Islet of Langerhans (tissue), 1 donor: ENCODE results near the gene FGF19.

Source experiments
- FAIRE-seq: peaks from one replicate; lab custom pipeline; 2011; peaks lifted over from hg19 to GRCh38; lab: Jason Lieb, UNC

Gene FGF19, protein sequence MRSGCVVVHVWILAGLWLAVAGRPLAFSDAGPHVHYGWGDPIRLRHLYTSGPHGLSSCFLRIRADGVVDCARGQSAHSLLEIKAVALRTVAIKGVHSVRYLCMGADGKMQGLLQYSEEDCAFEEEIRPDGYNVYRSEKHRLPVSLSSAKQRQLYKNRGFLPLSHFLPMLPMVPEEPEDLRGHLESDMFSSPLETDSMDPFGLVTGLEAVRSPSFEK

DNA sequence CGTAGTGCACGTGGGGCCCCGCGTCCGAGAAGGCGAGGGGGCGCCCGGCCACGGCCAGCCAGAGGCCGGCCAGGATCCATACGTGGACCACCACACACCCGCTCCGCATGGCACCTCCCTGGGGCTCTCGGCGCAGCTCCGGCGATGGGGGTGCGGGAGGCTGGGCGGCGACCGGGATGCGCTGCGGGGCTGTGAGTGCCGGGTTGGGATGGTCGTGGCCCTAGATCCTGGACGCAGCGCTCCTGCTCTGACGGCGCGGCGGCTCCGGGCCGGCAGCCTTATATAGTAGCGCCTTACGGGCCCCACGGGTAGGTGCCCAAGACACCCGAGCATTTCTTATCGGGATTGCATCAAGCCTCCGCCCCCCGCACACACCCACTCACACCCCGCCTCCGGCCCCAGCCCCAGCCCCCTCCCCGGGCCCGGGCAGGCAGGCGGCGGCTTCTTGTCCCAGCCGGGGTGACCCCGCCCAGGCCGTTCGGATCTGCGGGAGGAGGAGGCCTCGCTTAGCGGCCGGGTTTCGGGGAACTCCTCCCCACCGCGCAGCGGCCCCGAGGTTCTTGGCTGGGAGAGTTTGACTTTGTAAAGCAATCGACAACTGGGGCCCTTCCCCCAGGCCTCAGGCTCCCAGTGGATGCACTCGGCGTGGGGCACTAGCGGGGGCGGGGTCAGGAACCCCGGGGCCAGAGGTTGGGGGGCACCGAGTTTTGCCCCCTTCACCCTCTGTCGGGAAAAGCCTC, at the start of gene FGF19:
Gene FGF19, minus strand, starts transcription at position 255 of the 740 bp plus-strand sequence. Its CDS starts 146 bp downstream, at position 109.
- FAIRE-seq = no peak

DNA sequence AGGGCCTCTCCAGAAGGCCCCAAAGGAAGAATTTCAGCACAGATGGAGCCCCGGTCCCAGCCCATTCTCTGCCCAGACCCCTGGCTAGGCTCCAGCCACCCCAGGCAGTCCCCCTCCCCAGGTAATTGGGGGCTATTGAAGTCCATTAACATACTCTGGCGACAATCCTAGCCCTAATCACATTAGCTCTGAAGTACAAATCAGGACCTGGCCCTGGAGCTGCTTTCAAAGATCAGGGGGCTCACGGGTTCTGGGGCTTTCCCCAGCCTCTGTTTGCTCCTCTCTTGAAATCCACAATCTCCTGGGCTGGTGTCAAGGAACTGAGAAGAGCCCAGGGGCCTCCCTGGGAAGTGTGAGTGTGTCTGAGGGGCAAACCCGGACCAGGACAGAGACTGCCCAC, 49.1 kb upstream of the FGF19 start:
- no peak for FAIRE-seq

DNA sequence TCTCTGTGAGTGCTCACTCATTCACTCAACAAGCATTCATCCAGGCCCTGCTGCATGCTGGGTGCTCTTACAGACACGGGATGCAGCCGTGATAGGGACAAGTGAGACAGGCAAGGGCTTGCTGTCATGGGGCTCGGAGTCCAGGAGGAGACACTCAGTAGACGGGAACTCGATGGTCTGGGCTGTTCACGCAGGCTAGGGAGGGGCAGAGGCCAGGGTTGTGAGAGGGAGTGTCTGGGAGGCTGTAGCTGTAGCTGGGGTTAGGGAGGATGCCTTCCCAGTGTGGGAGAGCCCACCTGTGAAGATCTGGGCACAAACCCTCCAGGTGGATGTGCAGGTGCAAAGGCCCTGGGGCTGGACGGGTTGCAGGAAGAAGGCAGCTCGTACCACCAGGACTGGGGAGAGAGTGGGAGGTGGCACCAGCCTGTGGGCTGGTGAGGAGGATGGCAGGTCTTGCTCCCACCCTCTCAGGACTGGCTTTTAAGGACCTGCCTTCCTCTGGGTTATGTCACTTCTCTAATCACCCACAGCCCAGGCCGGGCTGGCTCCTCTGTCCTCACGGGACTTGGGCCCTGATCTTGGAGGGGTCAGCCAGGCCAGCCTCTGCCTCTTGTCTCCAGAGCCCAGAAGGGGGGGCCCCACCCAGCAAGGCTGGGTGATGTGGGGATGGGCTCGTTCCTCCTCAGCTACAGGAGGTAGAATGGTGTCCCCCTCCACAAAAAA, 47.2 kb upstream of the FGF19 start:
- FAIRE-seq = no peak

DNA sequence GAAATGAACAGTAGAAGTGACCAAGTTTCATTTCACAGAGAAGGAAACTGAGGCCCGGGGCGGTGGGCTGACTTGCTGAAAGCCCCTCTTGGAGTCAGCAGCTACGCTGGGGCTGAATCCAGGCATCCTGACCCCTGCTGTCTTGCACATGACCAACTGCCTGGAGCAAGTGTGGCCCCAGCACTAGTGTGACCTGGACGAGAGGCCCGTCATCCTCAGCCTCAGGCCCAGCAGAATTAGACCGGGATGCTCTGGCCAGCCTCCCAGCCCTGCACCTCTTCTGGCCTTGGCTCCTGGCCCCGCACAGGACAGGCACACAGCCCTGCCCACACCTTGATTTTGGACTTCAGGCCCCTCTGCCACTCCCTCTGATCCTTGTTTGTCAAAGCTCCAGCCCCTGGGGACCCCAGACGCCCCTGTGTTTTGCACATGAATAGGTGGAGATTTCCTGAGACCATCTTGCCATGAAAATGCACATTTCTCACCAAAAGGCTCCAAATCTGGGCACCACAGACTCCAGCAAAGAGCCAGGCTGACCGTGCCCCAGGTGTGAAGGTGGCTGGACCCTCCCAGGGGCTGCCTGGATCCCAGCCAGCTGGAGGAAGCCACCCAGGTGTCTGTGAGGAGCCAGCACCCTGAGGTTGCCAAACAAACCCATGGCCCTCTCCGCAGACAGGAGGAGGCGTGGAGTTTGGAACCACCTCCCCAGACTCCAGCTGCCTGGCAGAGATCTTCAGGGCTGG, 46.5 kb upstream of the FGF19 start:
- FAIRE-seq = no peak

DNA sequence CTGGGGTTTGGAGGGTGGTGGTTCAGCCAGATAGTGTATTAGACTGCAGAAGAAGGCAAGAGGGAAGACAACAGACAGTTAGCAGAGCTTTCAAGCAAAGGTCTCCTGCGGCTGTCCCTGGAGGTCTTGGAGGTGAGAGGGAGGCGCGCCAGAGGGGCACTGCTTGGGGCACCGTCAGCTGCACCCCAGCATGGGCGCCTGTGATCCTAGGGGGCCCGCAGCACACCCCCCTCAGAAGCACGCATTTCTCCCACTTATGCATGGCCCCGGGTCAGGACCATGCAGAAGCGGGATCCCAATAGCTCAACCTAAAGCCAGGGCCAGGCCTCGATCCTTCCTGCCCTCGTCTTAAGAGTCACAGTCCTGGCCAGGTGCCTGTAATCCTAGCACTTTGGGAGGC, 44.8 kb upstream of the FGF19 start:
- no peak for FAIRE-seq

DNA sequence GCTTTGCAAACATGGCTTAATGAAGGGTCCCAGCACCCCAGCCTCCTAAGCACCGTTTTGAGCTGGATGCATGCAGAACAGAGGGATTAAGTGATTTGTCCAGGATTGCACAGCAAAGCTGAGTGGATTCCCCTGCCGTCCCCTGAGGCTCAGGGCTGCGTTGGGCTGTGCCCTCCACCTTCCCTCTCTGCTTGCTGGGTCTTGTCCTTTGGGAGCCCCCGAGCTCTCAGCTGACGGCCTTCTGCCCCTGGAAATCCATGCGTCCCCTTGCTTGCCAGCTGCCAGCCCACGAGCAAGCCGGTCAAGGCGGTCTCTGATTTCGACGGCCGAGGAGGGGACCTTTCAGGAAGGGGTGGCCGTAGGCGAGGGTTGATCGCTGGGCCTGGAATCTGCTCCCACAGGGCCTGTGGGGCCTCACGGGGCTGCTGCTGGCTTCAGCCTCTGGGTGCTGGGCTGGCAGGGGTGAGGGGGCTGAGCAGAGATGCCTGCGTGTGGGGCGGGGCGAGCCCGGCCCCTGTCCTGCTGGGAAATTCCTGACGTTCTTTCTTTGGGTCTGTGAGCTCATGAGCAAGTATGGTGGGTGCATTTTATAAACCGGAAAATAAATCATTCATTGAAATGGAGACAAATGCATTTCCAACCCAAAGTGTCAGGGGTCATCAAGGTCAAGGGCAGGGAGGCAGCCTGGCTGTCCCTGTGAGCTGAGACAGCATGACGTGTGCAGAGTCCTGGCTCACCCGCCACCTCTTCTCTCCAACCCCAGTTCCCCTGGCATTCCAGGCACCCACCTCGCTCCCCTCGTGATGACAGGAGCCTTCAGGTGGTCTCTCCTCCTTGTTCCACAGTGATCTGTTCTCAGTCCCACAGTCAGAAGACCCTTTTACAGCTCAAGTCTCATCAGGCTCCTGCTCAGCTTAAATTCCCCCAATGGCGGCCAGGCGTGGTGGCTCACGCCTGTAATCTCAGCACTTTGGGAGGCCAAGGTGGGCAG, 43.2 kb upstream of the FGF19 start:
- no peak for FAIRE-seq

DNA sequence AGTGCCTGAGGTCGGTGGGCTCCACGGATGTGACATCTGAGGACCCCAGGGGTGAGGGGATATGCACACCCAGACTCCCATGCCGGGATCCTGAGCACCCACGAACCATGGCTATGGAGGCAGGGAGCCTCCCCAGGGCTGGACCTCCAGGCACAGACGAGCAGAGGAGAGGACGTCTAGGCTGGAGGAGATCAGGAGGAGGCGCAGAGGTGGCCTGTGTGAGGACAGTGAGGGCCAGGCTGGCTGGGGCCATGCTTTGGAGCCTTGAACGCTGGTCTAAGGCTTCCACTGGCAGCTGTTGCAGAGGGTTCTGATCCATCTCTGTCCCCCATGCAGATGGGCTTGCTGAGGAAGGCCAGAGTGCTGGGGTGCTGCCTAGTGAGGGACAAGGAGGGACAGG, 42.3 kb upstream of the FGF19 start:
- FAIRE-seq = no peak

DNA sequence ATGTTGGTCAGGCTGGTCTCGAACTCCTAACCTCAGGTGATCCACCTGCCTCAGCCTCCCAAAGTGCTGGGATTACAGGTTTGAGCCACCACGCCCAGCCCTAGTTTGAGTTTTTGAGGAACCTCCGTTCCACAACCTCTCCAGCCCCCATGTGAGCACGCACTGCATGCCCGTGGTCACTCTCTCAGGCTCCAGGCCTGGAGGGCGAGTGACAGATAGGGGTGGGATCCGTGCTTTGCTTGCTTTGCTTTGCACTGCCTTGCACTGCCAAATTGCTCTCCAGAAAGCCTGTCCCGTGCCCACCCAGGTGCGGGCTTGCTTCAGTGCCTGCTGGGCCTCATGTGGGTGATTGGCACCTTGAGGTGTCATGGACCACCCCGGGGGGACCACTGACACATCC, 41.4 kb upstream of the FGF19 start:
- no peak for FAIRE-seq

DNA sequence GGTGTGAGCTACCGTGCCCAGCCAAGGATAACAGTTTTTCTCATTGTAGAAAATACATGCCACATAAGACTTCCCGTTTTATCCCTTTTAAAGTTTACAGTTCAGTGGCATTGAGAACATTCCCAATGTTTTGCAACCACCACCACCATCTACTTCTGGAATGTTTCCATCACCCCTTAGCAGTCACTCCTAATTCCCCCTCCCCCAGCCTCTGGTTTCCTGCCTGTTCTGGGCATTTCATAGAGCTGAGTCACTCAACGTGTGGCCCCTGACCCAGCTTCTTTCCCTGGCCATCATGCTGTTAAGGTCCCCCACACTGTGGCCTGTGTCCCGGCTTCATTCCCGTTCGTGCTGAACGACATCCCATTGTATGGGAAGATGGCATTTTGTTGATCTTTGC, 40.6 kb upstream of the FGF19 start:
- FAIRE-seq = no peak

DNA sequence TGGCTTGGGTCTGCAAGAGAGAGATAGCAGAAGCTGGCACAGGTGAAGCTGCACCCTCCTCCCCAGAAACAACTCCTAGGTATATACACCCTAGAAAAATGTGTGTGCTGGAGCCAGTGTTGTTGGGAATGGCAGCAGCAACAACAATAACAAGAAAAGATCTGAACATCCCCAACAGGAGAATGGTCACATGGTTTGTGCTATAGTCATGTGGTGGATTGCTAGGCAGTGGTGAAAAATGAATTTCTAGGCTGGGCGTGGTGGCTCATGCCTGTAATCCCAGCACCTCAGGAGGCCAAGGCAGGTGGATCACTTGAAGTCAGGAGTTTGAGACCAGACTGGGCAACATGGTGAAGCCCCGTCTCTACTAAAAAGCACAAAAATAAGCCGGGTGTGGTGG, 31.0 kb upstream of the FGF19 start:
- FAIRE-seq = no peak

DNA sequence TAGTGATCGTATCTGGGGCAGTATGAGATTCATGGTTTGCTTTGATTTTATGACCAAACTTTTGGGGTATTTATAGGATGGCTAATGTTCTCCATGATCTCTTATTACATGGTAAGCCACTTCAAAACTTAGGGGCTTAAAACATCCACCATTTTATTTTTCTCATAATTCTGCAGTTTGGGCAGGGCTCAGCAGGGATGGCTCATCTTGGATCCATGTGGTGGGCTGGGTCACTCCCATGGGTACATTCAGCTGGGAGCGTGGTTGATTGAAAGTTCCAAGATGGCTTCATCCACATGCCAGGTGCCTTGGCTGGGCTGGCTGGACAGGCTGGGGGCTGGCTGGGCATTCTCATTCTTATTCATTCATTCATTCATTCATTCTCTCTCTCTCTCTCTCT, 30.5 kb upstream of the FGF19 start:
- FAIRE-seq = no peak

DNA sequence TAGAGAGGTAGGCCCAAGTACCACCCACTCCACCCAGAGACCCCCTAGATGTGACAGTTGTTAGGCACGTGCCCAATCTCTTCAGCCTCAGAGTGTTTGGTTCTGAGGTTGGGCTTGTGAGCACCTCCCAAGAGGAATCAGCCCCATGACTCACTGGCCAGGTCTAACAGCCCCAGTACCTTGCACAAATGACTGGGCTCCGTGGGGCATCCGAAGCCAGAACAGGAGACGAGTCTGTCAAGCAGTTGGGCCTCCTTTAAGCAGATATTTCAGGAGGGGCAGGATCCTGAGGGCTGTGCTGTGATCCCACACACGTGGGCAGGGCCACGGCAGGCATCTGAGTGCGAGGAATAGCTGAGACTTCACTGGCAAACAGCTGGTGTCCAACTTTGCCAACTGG, 29.1 kb upstream of the FGF19 start:
- no peak for FAIRE-seq

DNA sequence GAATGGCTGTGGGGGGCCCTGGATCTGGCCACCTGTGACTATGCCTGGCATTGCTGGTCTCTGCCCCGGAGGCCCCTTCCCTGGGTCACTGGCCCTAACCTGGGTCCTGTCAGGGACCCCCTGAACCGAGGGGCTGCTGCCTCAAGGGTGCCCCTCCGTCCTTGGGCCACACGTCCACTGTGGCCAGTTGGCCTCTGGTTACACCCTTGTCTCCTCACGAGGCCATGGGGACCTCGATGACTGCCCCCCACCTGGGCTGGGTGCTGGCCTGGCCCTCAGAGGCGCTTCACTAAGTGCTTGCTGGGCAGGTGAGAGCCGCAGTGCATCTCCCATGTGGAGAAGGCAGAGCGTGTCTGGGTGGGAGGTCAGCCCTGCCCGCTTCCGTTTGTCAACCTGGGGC, 27.3 kb upstream of the FGF19 start:
- FAIRE-seq = no peak

DNA sequence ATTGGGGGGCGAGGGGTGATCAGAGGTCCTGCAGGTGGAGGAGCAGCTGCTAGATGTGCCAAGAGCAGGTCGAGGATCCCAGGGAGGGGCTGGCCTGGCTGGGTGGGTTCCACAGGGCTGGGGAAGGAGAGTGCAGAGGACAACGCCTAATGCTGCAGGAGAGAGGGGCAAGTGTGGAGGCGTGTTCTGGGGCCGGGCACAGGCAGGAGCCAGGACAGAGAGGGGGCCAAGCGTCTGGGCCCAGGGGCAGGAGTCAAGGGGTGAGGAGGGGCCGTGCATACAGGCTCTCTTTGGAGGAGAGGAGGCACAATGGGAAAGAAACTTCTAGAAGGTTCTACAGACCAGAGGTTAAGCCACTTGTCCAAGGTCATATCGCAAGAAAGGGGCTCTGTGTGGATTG, 26.7 kb upstream of the FGF19 start:
- no peak for FAIRE-seq

DNA sequence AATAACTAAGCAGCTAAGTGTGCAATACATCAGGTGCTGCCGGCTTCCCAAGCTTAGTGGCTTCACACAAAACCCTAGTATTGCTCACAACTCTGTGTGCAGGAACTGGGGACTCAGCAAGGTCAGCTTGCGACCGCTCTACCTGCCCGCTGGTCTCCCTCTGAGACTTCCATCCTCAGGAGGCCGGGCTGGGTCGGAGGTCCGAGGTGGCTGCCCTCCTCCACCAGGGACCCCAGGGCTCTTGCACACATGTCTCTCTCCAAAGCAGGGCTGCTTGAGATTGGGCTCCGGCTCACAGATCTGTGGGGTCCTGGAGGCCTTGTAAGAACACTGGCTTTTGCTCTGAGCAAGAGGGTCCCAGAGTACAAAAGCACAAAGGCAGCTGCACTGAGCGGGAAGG, 25.4 kb upstream of the FGF19 start:
- no peak for FAIRE-seq

DNA sequence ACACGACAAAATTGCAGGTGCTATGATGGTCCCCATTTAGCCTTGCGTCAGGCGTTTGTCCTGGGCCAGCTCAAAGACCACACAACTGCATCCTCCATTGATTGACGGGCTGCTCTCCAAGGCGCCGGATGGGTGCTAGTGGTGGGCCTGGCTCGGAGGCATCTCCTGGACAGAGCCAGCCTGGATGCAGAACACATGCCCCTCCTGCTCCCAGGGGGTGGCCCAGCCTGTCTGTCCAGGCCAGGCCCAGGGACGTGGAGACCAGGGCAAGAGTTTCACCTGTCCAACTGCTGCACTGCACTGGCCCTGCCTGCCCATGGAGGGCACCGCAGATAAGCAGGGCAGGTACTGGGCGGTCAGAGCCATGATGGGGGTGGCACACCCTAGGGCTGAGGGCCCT, 23.4 kb upstream of the FGF19 start:
- FAIRE-seq = no peak

DNA sequence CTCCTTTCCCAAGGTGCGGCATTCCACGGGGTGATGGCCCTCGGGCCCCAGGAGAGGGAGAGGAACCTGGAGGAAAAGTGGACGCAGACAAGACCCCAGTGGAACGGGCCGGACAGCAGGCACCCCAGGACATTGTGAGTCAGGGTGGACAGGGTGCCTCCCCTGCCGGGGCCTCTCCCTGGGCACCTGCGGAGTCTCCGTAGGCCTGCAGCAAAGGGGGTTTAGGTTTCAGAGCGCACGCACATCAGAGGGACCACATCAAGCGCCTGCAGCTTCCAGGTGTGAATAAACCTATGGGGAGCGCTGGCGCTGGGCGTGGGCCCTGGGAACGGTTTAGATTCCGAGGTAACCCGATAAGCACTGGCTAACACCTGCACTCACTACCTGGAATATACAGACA, 22.7 kb upstream of the FGF19 start:
- no peak for FAIRE-seq

DNA sequence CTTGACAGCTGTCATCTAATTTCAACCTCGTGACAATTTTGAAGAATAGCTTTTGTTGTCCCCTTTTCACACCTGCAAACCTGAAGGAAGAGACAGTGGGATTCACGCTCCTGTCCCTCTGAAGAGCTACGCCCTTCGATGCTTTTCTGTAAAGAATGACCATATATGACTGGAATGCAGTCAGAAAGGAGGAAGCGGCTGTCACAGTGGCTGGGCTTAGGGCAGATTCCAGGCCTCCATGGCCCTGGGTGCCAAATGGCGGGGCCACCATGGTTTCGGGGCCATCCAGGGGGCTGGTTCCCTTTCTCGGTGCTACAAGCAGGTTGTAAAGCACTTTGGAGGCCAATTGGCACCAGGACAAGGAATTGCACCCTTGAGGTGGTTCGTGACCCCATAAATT, 22.2 kb upstream of the FGF19 start:
- no peak for FAIRE-seq

DNA sequence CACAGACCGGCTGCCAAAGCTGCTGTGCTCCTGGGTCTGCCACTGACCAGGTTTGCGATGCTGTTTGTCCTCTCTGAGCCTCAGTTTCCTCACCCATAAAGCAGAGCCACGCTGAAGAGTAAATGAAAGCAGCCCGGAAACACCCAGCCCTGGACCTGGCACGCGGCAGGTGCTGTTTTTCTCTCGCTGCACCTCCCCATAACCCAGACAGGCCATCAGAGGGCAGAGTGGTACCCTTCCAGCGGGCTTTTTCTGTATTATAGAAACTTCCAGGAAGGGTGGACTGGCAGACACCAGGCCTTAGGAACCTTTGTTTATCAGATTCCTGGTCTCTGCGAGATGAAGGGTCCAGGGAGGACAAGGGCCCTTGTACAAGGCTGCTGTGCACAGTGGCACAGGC, 17.9 kb upstream of the FGF19 start:
- no peak for FAIRE-seq

DNA sequence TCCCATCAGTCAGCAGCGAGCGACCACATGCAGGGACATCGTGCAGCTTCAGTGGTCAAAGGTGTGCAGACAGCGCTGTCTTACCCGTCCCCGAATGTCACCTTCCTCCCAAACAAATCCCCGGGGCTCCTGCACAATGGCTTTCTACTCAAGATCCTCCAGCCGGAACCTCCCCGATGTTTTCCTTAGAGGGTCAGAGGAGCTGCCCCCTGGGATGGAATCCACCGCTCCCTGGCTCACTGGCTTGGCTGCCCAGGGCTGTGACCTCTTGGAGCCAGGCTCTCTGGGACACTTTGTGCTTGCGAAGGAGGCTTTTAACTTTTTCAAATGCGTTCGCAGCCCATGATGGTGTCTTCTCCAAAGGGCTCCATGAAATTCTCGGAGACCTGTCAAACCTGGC, 17.3 kb upstream of the FGF19 start:
- no peak for FAIRE-seq

DNA sequence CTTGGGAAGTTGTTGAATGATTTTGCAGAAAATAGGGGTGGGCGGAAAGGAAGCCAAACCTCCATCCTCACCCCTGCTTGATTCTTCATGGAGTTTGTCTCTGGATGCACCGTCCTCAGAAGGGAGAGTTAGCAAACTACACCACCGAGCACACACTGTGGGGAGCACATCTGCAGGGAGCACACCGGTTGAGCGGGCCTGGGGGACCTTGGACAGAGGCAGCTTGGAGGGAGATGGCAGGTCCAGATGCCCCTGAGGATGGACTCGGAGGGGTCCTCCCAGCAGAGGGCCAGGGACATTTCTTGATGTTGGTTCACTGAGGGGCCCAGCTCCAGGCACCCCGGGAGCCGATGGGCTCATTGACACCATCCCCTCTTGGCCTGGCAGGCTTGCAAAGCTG, 15.1 kb upstream of the FGF19 start:
- no peak for FAIRE-seq

DNA sequence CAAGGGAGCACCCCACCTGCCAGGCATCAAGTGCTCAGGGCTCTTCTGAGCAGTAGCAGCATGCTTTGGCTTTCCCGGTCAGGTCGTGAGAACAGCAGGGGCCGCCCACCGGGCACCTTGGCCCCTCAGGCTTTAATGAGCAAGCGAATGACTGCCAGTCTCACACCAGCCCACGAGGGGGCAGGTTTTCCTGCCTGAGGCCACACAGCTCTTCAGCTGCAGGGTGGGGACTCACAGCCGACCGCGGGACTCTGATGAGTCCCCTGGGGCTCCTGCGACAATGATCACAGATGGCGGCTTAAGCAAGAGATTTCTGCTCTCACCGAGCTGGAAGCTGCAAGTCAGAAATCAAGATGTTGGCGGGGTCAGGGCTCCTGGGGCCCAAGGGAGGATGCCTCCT, 14.3 kb upstream of the FGF19 start:
- FAIRE-seq = no peak
